ENCODE results near the gene FIZ1. TPM values are rescaled to one million over a fixed set of nuclear protein-coding genes. Genes with fewer than 3 reads are reported as not detected.

FIZ1 gene
- total and polyA plus RNA-seq, 2 experiments from 2014 or later, result 5.4 to 10.1 TPM

DNA sequence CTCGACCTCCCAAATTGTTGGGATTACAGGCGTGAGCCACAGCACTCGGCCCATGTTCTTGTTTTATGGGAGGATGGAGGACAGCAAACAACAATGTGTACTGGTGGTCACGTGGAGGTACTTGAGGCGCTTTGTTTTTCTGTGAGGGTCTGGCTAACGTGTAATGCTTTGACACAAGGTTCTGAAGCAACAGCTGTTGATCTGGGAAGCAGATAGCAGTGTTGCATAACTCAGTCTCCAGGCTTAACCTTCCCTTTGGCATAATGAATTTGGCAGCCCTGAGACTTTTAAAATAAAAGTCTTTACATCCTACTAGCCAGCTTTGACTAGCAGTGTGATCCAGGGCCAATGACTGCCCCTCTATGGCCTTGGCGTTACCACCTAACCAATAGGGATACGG lies 34.5 kb upstream of the FIZ1 start (continued):
- TF ChIP-seq, protein P1, sequence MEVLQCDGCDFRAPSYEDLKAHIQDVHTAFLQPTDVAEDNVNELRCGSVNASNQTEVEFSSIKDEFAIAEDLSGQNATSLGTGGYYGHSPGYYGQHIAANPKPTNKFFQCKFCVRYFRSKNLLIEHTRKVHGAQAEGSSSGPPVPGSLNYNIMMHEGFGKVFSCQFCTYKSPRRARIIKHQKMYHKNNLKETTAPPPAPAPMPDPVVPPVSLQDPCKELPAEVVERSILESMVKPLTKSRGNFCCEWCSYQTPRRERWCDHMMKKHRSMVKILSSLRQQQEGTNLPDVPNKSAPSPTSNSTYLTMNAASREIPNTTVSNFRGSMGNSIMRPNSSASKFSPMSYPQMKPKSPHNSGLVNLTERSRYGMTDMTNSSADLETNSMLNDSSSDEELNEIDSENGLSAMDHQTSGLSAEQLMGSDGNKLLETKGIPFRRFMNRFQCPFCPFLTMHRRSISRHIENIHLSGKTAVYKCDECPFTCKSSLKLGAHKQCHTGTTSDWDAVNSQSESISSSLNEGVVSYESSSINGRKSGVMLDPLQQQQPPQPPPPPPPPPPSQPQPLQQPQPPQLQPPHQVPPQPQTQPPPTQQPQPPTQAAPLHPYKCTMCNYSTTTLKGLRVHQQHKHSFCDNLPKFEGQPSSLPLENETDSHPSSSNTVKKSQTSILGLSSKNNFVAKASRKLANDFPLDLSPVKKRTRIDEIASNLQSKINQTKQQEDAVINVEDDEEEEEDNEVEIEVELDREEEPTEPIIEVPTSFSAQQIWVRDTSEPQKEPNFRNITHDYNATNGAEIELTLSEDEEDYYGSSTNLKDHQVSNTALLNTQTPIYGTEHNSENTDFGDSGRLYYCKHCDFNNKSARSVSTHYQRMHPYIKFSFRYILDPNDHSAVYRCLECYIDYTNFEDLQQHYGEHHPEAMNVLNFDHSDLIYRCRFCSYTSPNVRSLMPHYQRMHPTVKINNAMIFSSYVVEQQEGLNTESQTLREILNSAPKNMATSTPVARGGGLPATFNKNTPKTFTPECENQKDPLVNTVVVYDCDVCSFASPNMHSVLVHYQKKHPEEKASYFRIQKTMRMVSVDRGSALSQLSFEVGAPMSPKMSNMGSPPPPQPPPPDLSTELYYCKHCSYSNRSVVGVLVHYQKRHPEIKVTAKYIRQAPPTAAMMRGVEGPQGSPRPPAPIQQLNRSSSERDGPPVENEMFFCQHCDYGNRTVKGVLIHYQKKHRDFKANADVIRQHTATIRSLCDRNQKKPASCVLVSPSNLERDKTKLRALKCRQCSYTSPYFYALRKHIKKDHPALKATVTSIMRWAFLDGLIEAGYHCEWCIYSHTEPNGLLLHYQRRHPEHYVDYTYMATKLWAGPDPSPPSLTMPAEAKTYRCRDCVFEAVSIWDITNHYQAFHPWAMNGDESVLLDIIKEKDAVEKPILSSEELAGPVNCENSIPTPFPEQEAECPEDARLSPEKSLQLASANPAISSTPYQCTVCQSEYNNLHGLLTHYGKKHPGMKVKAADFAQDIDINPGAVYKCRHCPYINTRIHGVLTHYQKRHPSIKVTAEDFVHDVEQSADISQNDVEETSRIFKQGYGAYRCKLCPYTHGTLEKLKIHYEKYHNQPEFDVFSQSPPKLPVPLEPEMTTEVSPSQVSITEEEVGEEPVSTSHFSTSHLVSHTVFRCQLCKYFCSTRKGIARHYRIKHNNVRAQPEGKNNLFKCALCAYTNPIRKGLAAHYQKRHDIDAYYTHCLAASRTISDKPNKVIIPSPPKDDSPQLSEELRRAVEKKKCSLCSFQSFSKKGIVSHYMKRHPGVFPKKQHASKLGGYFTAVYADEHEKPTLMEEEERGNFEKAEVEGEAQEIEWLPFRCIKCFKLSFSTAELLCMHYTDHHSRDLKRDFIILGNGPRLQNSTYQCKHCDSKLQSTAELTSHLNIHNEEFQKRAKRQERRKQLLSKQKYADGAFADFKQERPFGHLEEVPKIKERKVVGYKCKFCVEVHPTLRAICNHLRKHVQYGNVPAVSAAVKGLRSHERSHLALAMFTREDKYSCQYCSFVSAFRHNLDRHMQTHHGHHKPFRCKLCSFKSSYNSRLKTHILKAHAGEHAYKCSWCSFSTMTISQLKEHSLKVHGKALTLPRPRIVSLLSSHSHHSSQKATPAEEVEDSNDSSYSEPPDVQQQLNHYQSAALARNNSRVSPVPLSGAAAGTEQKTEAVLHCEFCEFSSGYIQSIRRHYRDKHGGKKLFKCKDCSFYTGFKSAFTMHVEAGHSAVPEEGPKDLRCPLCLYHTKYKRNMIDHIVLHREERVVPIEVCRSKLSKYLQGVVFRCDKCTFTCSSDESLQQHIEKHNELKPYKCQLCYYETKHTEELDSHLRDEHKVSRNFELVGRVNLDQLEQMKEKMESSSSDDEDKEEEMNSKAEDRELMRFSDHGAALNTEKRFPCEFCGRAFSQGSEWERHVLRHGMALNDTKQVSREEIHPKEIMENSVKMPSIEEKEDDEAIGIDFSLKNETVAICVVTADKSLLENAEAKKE (CRISPR knock-in tag; IDR thresholded peaks at IDR 0.05), result no peak
- TF ChIP-seq ZNF114 (CRISPR knock-in tag; IDR thresholded peaks at IDR 0.05) (no peak), EZH2 (IDR thresholded peaks at IDR 0.05; ENCODE audit: low read depth, unreplicated experiment) (no peak)
- TF ChIP-seq, protein P2, sequence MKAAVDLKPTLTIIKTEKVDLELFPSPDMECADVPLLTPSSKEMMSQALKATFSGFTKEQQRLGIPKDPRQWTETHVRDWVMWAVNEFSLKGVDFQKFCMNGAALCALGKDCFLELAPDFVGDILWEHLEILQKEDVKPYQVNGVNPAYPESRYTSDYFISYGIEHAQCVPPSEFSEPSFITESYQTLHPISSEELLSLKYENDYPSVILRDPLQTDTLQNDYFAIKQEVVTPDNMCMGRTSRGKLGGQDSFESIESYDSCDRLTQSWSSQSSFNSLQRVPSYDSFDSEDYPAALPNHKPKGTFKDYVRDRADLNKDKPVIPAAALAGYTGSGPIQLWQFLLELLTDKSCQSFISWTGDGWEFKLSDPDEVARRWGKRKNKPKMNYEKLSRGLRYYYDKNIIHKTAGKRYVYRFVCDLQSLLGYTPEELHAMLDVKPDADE (IDR thresholded peaks at IDR 0.05), result no peak

DNA sequence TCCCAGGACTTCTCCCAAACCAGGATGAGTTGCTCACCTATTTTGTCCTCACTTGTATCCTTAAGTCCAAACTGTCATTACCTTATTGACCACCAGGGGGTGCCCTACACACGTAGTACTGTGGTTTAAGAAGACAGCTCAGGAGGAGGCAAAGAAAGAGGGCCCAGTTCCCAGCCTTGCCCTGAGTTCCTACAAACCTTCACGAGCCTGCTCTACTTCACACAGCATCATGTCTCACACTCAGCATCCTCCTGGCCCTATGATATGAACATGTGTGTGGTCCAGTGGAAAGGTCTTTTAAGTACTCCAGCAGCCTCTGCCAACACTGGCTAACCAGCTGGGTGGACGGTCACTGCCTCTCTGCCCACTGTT lies 33.1 kb upstream of the FIZ1 start:
- Histone ChIP-seq H3K27me3 (ENCODE audit: insufficient read depth) (no peaks in the 10 kb centered on the region), H3F3A (replicated peaks; ENCODE audit: low read depth) (0 out of 2 replicates have a peak, but pooled peaks cover 10% of the 10 kb centered on the region), H3K4me3 (no peak overlapping the region), H3K9me2 (ENCODE audit: insufficient read depth) (no peaks in the 10 kb centered on the region; the same call in 1 of the 2 replicates), H3K4me1 (ENCODE audit: insufficient read depth) (peaks cover 9% of the 10 kb centered on the region), H2AFZ (peak overlapping the region; percentile 40; the same call in 1 of the 2 replicates), H3K79me2 (replicated peaks; ENCODE audit: insufficient read depth) (peaks cover 17% of the 10 kb centered on the region), H3K36me3 (ENCODE audit: insufficient read depth) (no peaks in the 10 kb centered on the region), H3K4me2 (no peak overlapping the region), H3K27ac (ENCODE audit: low read depth) (no peak overlapping the region), H4K20me1 (replicated peaks; ENCODE audit: insufficient read depth) (peaks cover 5% of the 10 kb centered on the region; the same call in 1 of the 2 replicates)
- ATAC-seq (peak; percentile 74), DNase-seq (ENCODE audit: low spot score) (peak; percentile 99)
- TF ChIP-seq, protein P3, sequence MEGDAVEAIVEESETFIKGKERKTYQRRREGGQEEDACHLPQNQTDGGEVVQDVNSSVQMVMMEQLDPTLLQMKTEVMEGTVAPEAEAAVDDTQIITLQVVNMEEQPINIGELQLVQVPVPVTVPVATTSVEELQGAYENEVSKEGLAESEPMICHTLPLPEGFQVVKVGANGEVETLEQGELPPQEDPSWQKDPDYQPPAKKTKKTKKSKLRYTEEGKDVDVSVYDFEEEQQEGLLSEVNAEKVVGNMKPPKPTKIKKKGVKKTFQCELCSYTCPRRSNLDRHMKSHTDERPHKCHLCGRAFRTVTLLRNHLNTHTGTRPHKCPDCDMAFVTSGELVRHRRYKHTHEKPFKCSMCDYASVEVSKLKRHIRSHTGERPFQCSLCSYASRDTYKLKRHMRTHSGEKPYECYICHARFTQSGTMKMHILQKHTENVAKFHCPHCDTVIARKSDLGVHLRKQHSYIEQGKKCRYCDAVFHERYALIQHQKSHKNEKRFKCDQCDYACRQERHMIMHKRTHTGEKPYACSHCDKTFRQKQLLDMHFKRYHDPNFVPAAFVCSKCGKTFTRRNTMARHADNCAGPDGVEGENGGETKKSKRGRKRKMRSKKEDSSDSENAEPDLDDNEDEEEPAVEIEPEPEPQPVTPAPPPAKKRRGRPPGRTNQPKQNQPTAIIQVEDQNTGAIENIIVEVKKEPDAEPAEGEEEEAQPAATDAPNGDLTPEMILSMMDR (conservative IDR thresholded peaks at IDR 0.05; ENCODE audit: low read depth in 2 of 2), result peak; percentile 87 to 93
- no peak for TF ChIP-seq POLR2AphosphoS5 (IDR thresholded peaks at IDR 0.05; ENCODE audit: low read depth)
- peaks cover 15% of the 10 kb centered on the region for H3K27me3 Mint-ChIP-seq (ENCODE audit: insufficient read depth, low read depth, poor library complexity)
- H3K4me3 Mint-ChIP-seq, result no peak overlapping the region
- H3K4me1 Mint-ChIP-seq, result peaks cover 26% of the 10 kb centered on the region
- H3K27ac Mint-ChIP-seq, result peak overlapping the region; percentile 29; the same call in 1 of the 2 replicates
- peaks cover 3% of the 10 kb centered on the region; the same call in 1 of the 3 replicates for H3K9me3 Mint-ChIP-seq
- H3K36me3 Mint-ChIP-seq (ENCODE audit: low read depth), result peaks cover 3% of the 10 kb centered on the region; the same call in 2 of the 3 replicates
